IMR-90 (cell line): ENCODE measurements around the gene AOPEP. TPM values are rescaled to one million over a fixed set of nuclear protein-coding genes. Genes with fewer than 3 reads are reported as not detected.

Source experiments
- ATAC-seq: fragments of 200-7000 bp; cut with Tn5 transposase; 2 replicates; pipeline ENCODE4 v1.9.1; 2020; ENCODE audit warnings: low read depth, mild to moderate bottlenecking, moderate library complexity
- BruUV-seq: library from RNA; stranded (reverse); fragments of 400-500 nt; replicated peaks from 2 replicates; lab custom pipeline; 2021; lab: Mats Ljungman, UMichigan
- CTCF ChIA-PET: fragments of 300-600 bp; formaldehyde crosslinking; extraction: SDS; loops from one replicate; lab custom pipeline; 2021; ENCODE audit warnings: antibody characterized with exemption; lab: Yijun Ruan, JAX
- POLR2A ChIA-PET: fragments of 300-600 bp; sonication (Branson Sonifier 250); formaldehyde crosslinking; loops from one replicate; lab custom pipeline; 2022; ENCODE audit warnings: antibody characterized with exemption; ENCODE audit not compliant: unreplicated experiment; lab: Charles Lee
- DNase-seq: peaks from one replicate; pipeline ENCODE4 v3.0.0; 2013
- H2AFZ ChIP-seq: replicated peaks from 2 replicates; pipeline ENCODE3; 2013; ENCODE audit warnings: low read length, mild to moderate bottlenecking; ENCODE audit not compliant: poor library complexity
- H2AK5ac ChIP-seq: 2 replicates; pipeline ENCODE4 v1.6.1; 2013; ENCODE audit warnings: low read depth, low read length, inconsistent platforms
- H2AK9ac ChIP-seq: replicated peaks from 2 replicates; pipeline ENCODE3; 2013; ENCODE audit warnings: mild to moderate bottlenecking, low read depth, low read length, moderate library complexity; ENCODE audit not compliant: poor library complexity
- H2BK120ac ChIP-seq: 2 replicates; pipeline ENCODE4 v1.6.1; 2013; ENCODE audit warnings: low read depth, low read length, inconsistent platforms
- H2BK15ac ChIP-seq: 3 replicates; pipeline ENCODE4 v1.6.1; 2013; ENCODE audit warnings: low read depth, low read length, inconsistent platforms
- H2BK20ac ChIP-seq: 2 replicates; pipeline ENCODE4 v1.6.1; 2013; ENCODE audit warnings: low read depth, mild to moderate bottlenecking, inconsistent platforms, low read length, moderate library complexity
- H2BK5ac ChIP-seq: 2 replicates; pipeline ENCODE4 v1.6.1; 2013; ENCODE audit warnings: mild to moderate bottlenecking, low read depth, low read length, inconsistent platforms; ENCODE audit not compliant: poor library complexity, severe bottlenecking
- H3K14ac ChIP-seq: replicated peaks from 2 replicates; pipeline ENCODE4 v1.6.1; 2013; ENCODE audit warnings: low read depth, low read length, inconsistent platforms
- H3K18ac ChIP-seq: 2 replicates; pipeline ENCODE4 v1.6.1; 2013; ENCODE audit warnings: low read depth, low read length, control low read depth
- H3K23ac ChIP-seq: 2 replicates; pipeline ENCODE4 v1.6.1; 2013; ENCODE audit warnings: low read depth, low read length, inconsistent platforms
- H3K27ac ChIP-seq: 2 replicates; pipeline ENCODE4 v1.5.1; 2013; ENCODE audit warnings: mild to moderate bottlenecking, control low read depth, low read length; ENCODE audit not compliant: insufficient read depth
- H3K27me3 ChIP-seq: 2 replicates; pipeline ENCODE4 v1.6.1; 2013; ENCODE audit warnings: low read length; ENCODE audit not compliant: control insufficient read depth, insufficient read depth
- H3K36me3 ChIP-seq: 2 replicates; pipeline ENCODE4 v1.6.1; 2013; ENCODE audit warnings: low read length, mixed read lengths; ENCODE audit not compliant: control insufficient read depth, insufficient read depth
- H3K4ac ChIP-seq: 2 replicates; pipeline ENCODE4 v1.6.1; 2013; ENCODE audit warnings: low read depth, low read length, inconsistent platforms
- H3K4me1 ChIP-seq: 2 replicates; pipeline ENCODE4 v1.6.1; 2013; ENCODE audit warnings: low read length, mixed read lengths; ENCODE audit not compliant: control insufficient read depth, insufficient read depth
- H3K4me2 ChIP-seq: 2 replicates; pipeline ENCODE4 v1.6.1; 2013; ENCODE audit warnings: low read depth, mild to moderate bottlenecking, control low read depth, low read length, moderate library complexity
- H3K4me3 ChIP-seq: 2 replicates; pipeline ENCODE4 v1.5.1; 2013; ENCODE audit warnings: low read depth, mild to moderate bottlenecking, control low read depth, low read length, moderate library complexity; ENCODE audit not compliant: insufficient read depth
- H3K56ac ChIP-seq: 2 replicates; pipeline ENCODE4 v1.6.1; 2013; ENCODE audit warnings: low read length, inconsistent platforms; ENCODE audit not compliant: insufficient read depth; ENCODE audit errors: extremely low read depth
- H3K79me1 ChIP-seq, 2 experiments: 2 replicates each; pipeline ENCODE4 v1.6.1; 2013; ENCODE audit warnings: low read length in 2 of 2, inconsistent platforms in 1 of 2, low read depth in 1 of 2
- H3K9ac ChIP-seq: 2 replicates; pipeline ENCODE4 v1.6.1; 2013; ENCODE audit warnings: low read depth, low read length, control low read depth
- H3K9me1 ChIP-seq: 2 replicates; pipeline ENCODE4 v1.6.1; 2013; ENCODE audit warnings: low read length, inconsistent platforms; ENCODE audit not compliant: insufficient read depth
- H3K9me3 ChIP-seq: 2 replicates; pipeline ENCODE4 v1.6.1; 2013; ENCODE audit warnings: low read length; ENCODE audit not compliant: control insufficient read depth, insufficient read depth
- H4K20me1 ChIP-seq: 2 replicates; pipeline ENCODE4 v1.6.1; 2013; ENCODE audit warnings: low read length, inconsistent platforms; ENCODE audit not compliant: insufficient read depth
- H4K5ac ChIP-seq: 2 replicates; pipeline ENCODE4 v1.6.1; 2013; ENCODE audit warnings: mild to moderate bottlenecking, low read depth, low read length, control low read depth
- H4K8ac ChIP-seq, 2 experiments: 2 replicates each; pipeline ENCODE4 v1.6.1; 2013; ENCODE audit warnings: low read depth in 2 of 2, low read length in 2 of 2, control low read depth in 1 of 2, inconsistent platforms in 1 of 2
- H4K91ac ChIP-seq: 2 replicates; pipeline ENCODE4 v1.6.1; 2013; ENCODE audit warnings: low read depth, low read length, inconsistent platforms; ENCODE audit not compliant: insufficient read depth
- BHLHE40 ChIP-seq: fragments of 150-350 bp; IDR thresholded peaks from 2 replicates; pipeline ENCODE4 v1.6.1; 2016; ENCODE audit warnings: mild to moderate bottlenecking, low read depth, low read length
- ELK1 ChIP-seq: fragments of 150-350 bp; IDR thresholded peaks from 2 replicates; pipeline ENCODE4 v1.6.1; 2016; ENCODE audit warnings: low read depth, mild to moderate bottlenecking, low read length, moderate library complexity, borderline replicate concordance
- FOS ChIP-seq: fragments of 150-350 bp; IDR thresholded peaks from 2 replicates; pipeline ENCODE4 v1.6.1; 2016; ENCODE audit warnings: low read depth, low read length
- MXI1 ChIP-seq: IDR thresholded peaks from 2 replicates; pipeline ENCODE4 v1.6.1; 2012; ENCODE audit warnings: low read depth, mild to moderate bottlenecking, low read length, moderate library complexity, borderline replicate concordance
- NFE2L2 ChIP-seq: fragments of 150-350 bp; IDR thresholded peaks from 2 replicates; pipeline ENCODE4 v1.6.1; 2016; ENCODE audit warnings: low read depth, mild to moderate bottlenecking, low read length
- RCOR1 ChIP-seq: IDR thresholded peaks from 2 replicates; pipeline ENCODE4 v1.6.1; 2012; ENCODE audit warnings: mild to moderate bottlenecking, low read length, improper control_type of control experiment; ENCODE audit not compliant: insufficient replicate concordance
- SMC3 ChIP-seq: fragments of 150-350 bp; IDR thresholded peaks from 2 replicates; pipeline ENCODE4 v1.6.1; 2016; ENCODE audit warnings: low read depth, mild to moderate bottlenecking, antibody characterized with exemption, low read length, moderate library complexity
- WGBS, 2 experiments: methylation state at CpG; one replicate each; pipeline versions ENCODE4 v1.1.5 to v1.1.7; 2013; ENCODE audit warnings: missing lambda C conversion rate in 2 of 2; ENCODE audit not compliant: insufficient read length in 1 of 2; ENCODE audit errors: extremely low coverage in 2 of 2; 5-methylcytosine and 5-hydroxymethylcytosine counted together
- dilution Hi-C: fragments of 300-500 bp; cut with HindIII; formaldehyde crosslinking; loops from one replicate; pipeline ENCODE4 v1.14.3; 2018; ENCODE audit warnings: low sequenced_read_pairs; ENCODE audit not compliant: unreplicated experiment
- in situ Hi-C: fragments of 300-500 bp; cut with MboI; formaldehyde crosslinking; loops from 3 replicates; pipeline ENCODE4 v1.14.3; 2019; ENCODE audit warnings: low sequenced_read_pairs, inconsistent platforms, mixed read lengths
- intact Hi-C: fragments of 100-400 bp; cut with micrococcal nuclease; formaldehyde crosslinking; loops from 2 replicates; pipeline ENCODE4 v1.10.0; 2022
- polyA plus RNA-seq, 3 experiments: library from polyadenylated mRNA; depleted of rRNA; stranded (reverse); fragments of >200 nt; gene quantifications; 2 replicates each; pipeline ENCODE4 v1.2.3, GENCODE V29; 2012; ENCODE audit warnings: low replicate concordance in 1 of 3
- total RNA-seq: library from RNA; depleted of rRNA; stranded (reverse); fragments of >200 nt; gene quantifications from 2 replicates; pipeline ENCODE4 v1.2.3, GENCODE V29; 2012

AOPEP gene
- total and polyA plus RNA-seq, 2 of the 4 experiments (the other 2 are of a cell fraction) = 34.9 to 38.7 TPM

- Histone ChIP-seq H2BK15ac (peak overlapping the region; percentile 80; the same call in 2 of the 3 replicates), H3K36me3 (peaks cover 26% of the 10 kb centered on the region), H2AK9ac (peak overlapping the region; percentile 59), H3K56ac (peak overlapping the region; percentile 63; the same call in 1 of the 2 replicates), H3K14ac (peak overlapping the region; percentile 69; the same call in 1 of the 2 replicates), H3K23ac (peak overlapping the region; percentile 61; the same call in 1 of the 2 replicates), H3K9ac (peak overlapping the region; percentile 2; the same call in 1 of the 2 replicates), H3K9me1 (peaks cover 37% of the 10 kb centered on the region), H3K9me3 (no peaks in the 10 kb centered on the region), H3K27me3 (no peaks in the 10 kb centered on the region), H2BK5ac (peak overlapping the region; percentile 80), H4K91ac (peak overlapping the region; percentile 72), H3K4me2 (peak overlapping the region; percentile 16; the same call in 1 of the 2 replicates), H3K18ac (peak overlapping the region; percentile 11; the same call in 1 of the 2 replicates), H3K79me1 (peaks cover 18 to 84% of the 10 kb centered on the region in 2 experiments), H2BK120ac (peak overlapping the region; percentile 80), H4K5ac (peak overlapping the region; percentile 2; the same call in 1 of the 2 replicates), H2BK20ac (peak overlapping the region; percentile 8; the same call in 1 of the 2 replicates), H4K20me1 (peaks cover 33% of the 10 kb centered on the region), H3K4me3 (no peak overlapping the region), H2AFZ (no peak overlapping the region), H4K8ac (peak overlapping the region; percentile 19 to 77), H3K27ac (peak overlapping the region; percentile 38), H3K4ac (peak overlapping the region; percentile 81), H3K4me1 (peaks cover 36% of the 10 kb centered on the region), H2AK5ac (peak overlapping the region; percentile 89)
- WGBS, 2 experiments = 80% methylated on average over 1 of the region's 9 CpGs; no CpG with 5 or more reads in 1 of the 2 experiments
- BruUV-seq = no TSS peak
- POLR2A ChIA-PET = interaction anchor here (0.6 kb wide), 1 partner anchor 142 kb away, joined by 3 read pairs; no protein-coding TSS in a partner anchor
- peak; percentile 51 for ATAC-seq
- CTCF ChIA-PET = interaction anchor here (0.6 to 1.1 kb wide), 2 partner anchors 77 to 473 kb away, joined by 3 to 5 read pairs; no protein-coding TSS in a partner anchor
- intact Hi-C loops (no loop called here), dilution Hi-C loops (no loop called here), in situ Hi-C loops (loop anchor here (10.0 kb wide), 1 partner anchor 239 kb away; no protein-coding TSS in a partner anchor)
- DNase-seq = peak; percentile 90
- TF ChIP-seq MXI1 (no peak), ELK1 (no peak), BHLHE40 (no peak), SMC3 (0 out of 2 replicates have a peak, but pooled peaks have one; percentile 10), RCOR1 (no peak), NFE2L2 (no peak), FOS (peak; percentile 67)
Observed at GRCh38 chr9:95023217-95024003, 296.9 kb downstream of the AOPEP start.
